Vagina (tissue), 2 donors: ENCODE measurements around the gene PARN. TPM values are rescaled to one million over a fixed set of nuclear protein-coding genes. Genes with fewer than 3 reads are reported as not detected.
A peak's percentile ranks its signal among the peaks of the same experiment; 100 is the strongest.

ENCODE experiments used
- DNase-seq, 2 donors: peaks; one replicate each; pipeline ENCODE4 v3.0.0-alpha.2; 2017; ENCODE audit errors: extremely low spot score in 2 of 2
- H3K27ac ChIP-seq: fragments of 200-600 bp; sonication (generic); one replicate; pipeline ENCODE4 v1.5.1; 2019
- H3K27me3 ChIP-seq: fragments of 200-600 bp; sonication (generic); one replicate; pipeline ENCODE4 v1.5.1; 2019
- H3K36me3 ChIP-seq, 2 donors: fragments of 200-600 bp; sonication (generic); one replicate each; pipeline ENCODE4 v1.5.1; 2017 to 2019
- H3K4me1 ChIP-seq: fragments of 200-600 bp; sonication (generic); one replicate; pipeline ENCODE4 v1.5.1; 2019
- H3K4me3 ChIP-seq, 2 donors: fragments of 200-600 bp; sonication (generic); 1 replicate in 1 of 2; 2 replicates in 1 of 2; pipeline ENCODE4 v1.5.1; 2016 to 2019
- H3K9me3 ChIP-seq: fragments of 200-600 bp; sonication (generic); one replicate; pipeline ENCODE4 v1.5.1; 2019
- CTCF ChIP-seq, 3 experiments: fragments of 450-650 bp in 2 of 3; fragments of 200-600 bp in 1 of 3; sonication (generic) in 1 of 3; IDR thresholded peaks; one replicate each; pipeline ENCODE4 v1.5.1; 2017 to 2019; ENCODE audit warnings: antibody characterized with exemption in 3 of 3, mild to moderate bottlenecking in 2 of 3, moderate library complexity in 2 of 3
- POLR2A ChIP-seq, 2 donors: fragments of 450-650 bp; IDR thresholded peaks; one replicate each; pipeline ENCODE4 v1.6.1; 2017; ENCODE audit warnings: antibody characterized with exemption in 2 of 2, mild to moderate bottlenecking in 2 of 2, moderate library complexity in 2 of 2
- POLR2AphosphoS5 ChIP-seq, 2 donors: sonication (generic); formaldehyde crosslinking; IDR thresholded peaks; one replicate each; pipeline ENCODE4 v1.9.0; 2017; ENCODE audit warnings: antibody characterized with exemption in 2 of 2, mild to moderate bottlenecking in 2 of 2, low read depth in 1 of 2; ENCODE audit not compliant: insufficient read depth in 1 of 2
- intact Hi-C: fragments of 100-400 bp; cut with DNase I; formaldehyde crosslinking; loops from one replicate; pipeline ENCODE4 v1.15.1; 2023
- small RNA-seq: library from RNA; depleted of rRNA; stranded (forward); fragments of <200 nt; gene quantifications from one replicate; pipeline ENCODE3, GENCODE V24; 2016
- total RNA-seq: library from RNA; depleted of rRNA; stranded (reverse); fragments of >200 nt; gene quantifications from one replicate; pipeline ENCODE4 v1.2.3, GENCODE V29; 2016

Gene PARN
- total RNA-seq, 1 donor from 2014 or later = 39.3 TPM

- Histone ChIP-seq H3K27me3 (no peaks in the 10 kb centered on the region), H3K4me3 (no peak overlapping the region), H3K9me3 (no peaks in the 10 kb centered on the region), H3K27ac (no peak overlapping the region), H3K4me1 (no peaks in the 10 kb centered on the region), H3K36me3 (no peaks in the 10 kb centered on the region)
- no peak for DNase-seq
- intact Hi-C loops = no loop called here
- no peak for TF ChIP-seq POLR2A (IDR thresholded peaks at IDR 0.05)
- TF ChIP-seq POLR2AphosphoS5 (IDR thresholded peaks at IDR 0.05; ENCODE audit: insufficient read depth in 1 of 2, low read depth in 1 of 2) = peak in 1 of 2 donors; percentile 42
- TF ChIP-seq CTCF (IDR thresholded peaks at IDR 0.05) = no peak
Observed at GRCh38 chr16:14389359-14389758, 240.7 kb downstream of the PARN start.

- Histone ChIP-seq H3K27ac (no peak overlapping the region), H3K9me3 (no peaks in the 10 kb centered on the region), H3K4me1 (no peaks in the 10 kb centered on the region), H3K36me3 (no peaks in the 10 kb centered on the region), H3K4me3 (no peak overlapping the region), H3K27me3 (no peaks in the 10 kb centered on the region)
- no peak for DNase-seq
- TF ChIP-seq POLR2A (IDR thresholded peaks at IDR 0.05) (no peak), POLR2AphosphoS5 (IDR thresholded peaks at IDR 0.05; ENCODE audit: insufficient read depth in 1 of 2, low read depth in 1 of 2) (no peak), CTCF (IDR thresholded peaks at IDR 0.05) (no peak)
- intact Hi-C loops = no loop called here
Observed at GRCh38 chr16:14388243-14388642, 241.8 kb downstream of the PARN start.

GRCh38 chr16:14386115-14386514, 243.9 kb downstream of the PARN start:
- no peaks in the 10 kb centered on the region for H3K27me3 ChIP-seq
- no peaks in the 10 kb centered on the region for H3K4me1 ChIP-seq
- H3K9me3 ChIP-seq = no peaks in the 10 kb centered on the region
- no peak overlapping the region for H3K27ac ChIP-seq
- intact Hi-C loops = no loop called here
- TF ChIP-seq POLR2A (IDR thresholded peaks at IDR 0.05) (no peak), CTCF (IDR thresholded peaks at IDR 0.05) (no peak), POLR2AphosphoS5 (IDR thresholded peaks at IDR 0.05; ENCODE audit: insufficient read depth in 1 of 2, low read depth in 1 of 2) (no peak)
- no peak for DNase-seq
- H3K4me3 ChIP-seq = no peak overlapping the region
- H3K36me3 ChIP-seq = no peaks in the 10 kb centered on the region

Small RNA genes lying within 50 kb of the gene (small RNA-seq; reads per million reads assigned to genes)
- gene RN7SL274P = not detected
- not detected for gene RNU7-125P

Other genes with a start within 250 kb of the PARN start
- 44.4 TPM for gene BFAR, start 2.7 kb upstream of the PARN start, total RNA-seq
- not detected for gene PLA2G10, start 64.0 kb upstream of the PARN start, total RNA-seq
- not detected for gene NPIPA3, start 73.2 kb upstream of the PARN start, total RNA-seq
- not detected for gene NPIPA2, start 112.3 kb upstream of the PARN start, total RNA-seq
- 50.3 TPM for gene NOMO1, start 203.5 kb upstream of the PARN start, total RNA-seq